ENCODE data around the gene CCDC102B.

The CCDC102B gene

GRCh38 chr18:69081846-69082245 is 284.0 kb downstream of the CCDC102B start:
- no peak for DNase-seq (ENCODE audit: low read depth in 2 of 3, low spot score in 1 of 3)

- no peak for DNase-seq (ENCODE audit: low read depth in 2 of 3, low spot score in 1 of 3)
Observed at GRCh38 chr18:69082499-69082898, 284.6 kb downstream of the CCDC102B start.

- DNase-seq (ENCODE audit: low read depth in 2 of 3, low spot score in 1 of 3) = no peak
Observed at GRCh38 chr18:69085951-69086350, 288.1 kb downstream of the CCDC102B start.

- DNase-seq (ENCODE audit: low read depth in 2 of 3, low spot score in 1 of 3) = no peak
Observed at GRCh38 chr18:69088973-69089372, 291.1 kb downstream of the CCDC102B start.

GRCh38 chr18:69097349-69097748 is 299.5 kb downstream of the CCDC102B start:
- DNase-seq (ENCODE audit: low read depth in 2 of 3, low spot score in 1 of 3) = no peak

GRCh38 chr18:69102959-69103358 is 305.1 kb downstream of the CCDC102B start:
- no peak for DNase-seq (ENCODE audit: low read depth in 2 of 3, low spot score in 1 of 3)
